GM18499 (cell line): Measurements from ENCODE around the gene ZFP1.

Experiments
- ATAC-seq: cut with Tn5 transposase; IDR thresholded peaks from one replicate; pipeline ENCODE4 v1.9.1; 2021; ENCODE audit warnings: moderate number of reproducible peaks; ENCODE audit not compliant: insufficient read depth, unreplicated experiment

Gene ZFP1

GRCh38 chr16:75148311-75149195 is at the start of gene ZFP1:
Gene ZFP1 (plus strand): TSS chr16:75148524. CDS start chr16:75152952, 4,428 bp downstream.
- ATAC-seq, result peak; percentile 56

GRCh38 chr16:75099075-75099667 is 49.2 kb upstream of the ZFP1 start:
- ATAC-seq, result no peak

- no peak for ATAC-seq
Observed at GRCh38 chr16:75099738-75100602, 48.4 kb upstream of the ZFP1 start.

GRCh38 chr16:75100603-75100990 is 47.7 kb upstream of the ZFP1 start:
- ATAC-seq, result no peak

GRCh38 chr16:75101635-75102034 is 46.7 kb upstream of the ZFP1 start:
- ATAC-seq, result no peak

- no peak for ATAC-seq
Observed at GRCh38 chr16:75102595-75102994, 45.7 kb upstream of the ZFP1 start.

GRCh38 chr16:75103994-75104393 is 44.3 kb upstream of the ZFP1 start:
- no peak for ATAC-seq

- ATAC-seq, result no peak
Observed at GRCh38 chr16:75104836-75105235, 43.5 kb upstream of the ZFP1 start.

- ATAC-seq, result no peak
Observed at GRCh38 chr16:75105306-75106061, 42.8 kb upstream of the ZFP1 start.

GRCh38 chr16:75106351-75107274 is 41.7 kb upstream of the ZFP1 start:
- no peak for ATAC-seq

- ATAC-seq, result no peak
Observed at GRCh38 chr16:75107505-75107904, 40.8 kb upstream of the ZFP1 start.

GRCh38 chr16:75108792-75109731 is 39.3 kb upstream of the ZFP1 start:
- no peak for ATAC-seq

GRCh38 chr16:75109732-75110243 is 38.5 kb upstream of the ZFP1 start:
- no peak for ATAC-seq

GRCh38 chr16:75110637-75111513 is 37.4 kb upstream of the ZFP1 start:
- ATAC-seq, result no peak

- no peak for ATAC-seq
Observed at GRCh38 chr16:75111514-75111940, 36.8 kb upstream of the ZFP1 start.

- ATAC-seq, result no peak
Observed at GRCh38 chr16:75111961-75112733, 36.2 kb upstream of the ZFP1 start.
